RWPE1 (cell line): ENCODE measurements around the gene MTHFR.

Experiments used
- CTCF ChIA-PET: fragments of 350-600 bp; sonication (Branson Sonifier 250); formaldehyde crosslinking; extraction: SDS; loops from one replicate; lab custom pipeline; 2021; lab: Yijun Ruan, JAX
- POLR2A ChIA-PET: fragments of 400-600 bp; formaldehyde crosslinking; extraction: SDS; loops from one replicate; lab custom pipeline; 2020; ENCODE audit warnings: antibody characterized with exemption; ENCODE audit not compliant: low non-redundant PET; lab: Yijun Ruan, JAX
- DNase-seq: peaks from one replicate; pipeline ENCODE4 v3.0.0; 2012; ENCODE audit warnings: low spot score
- H3K27ac ChIP-seq: fragments of 450-650 bp; 2 replicates; pipeline ENCODE4 v1.5.1; 2017
- TF ChIP-seq, protein P1 (sequence below): fragments of 450-650 bp; conservative IDR thresholded peaks from 2 replicates; pipeline ENCODE4 v1.5.1; 2017; ENCODE audit warnings: low read depth, mild to moderate bottlenecking

MTHFR gene

DNA sequence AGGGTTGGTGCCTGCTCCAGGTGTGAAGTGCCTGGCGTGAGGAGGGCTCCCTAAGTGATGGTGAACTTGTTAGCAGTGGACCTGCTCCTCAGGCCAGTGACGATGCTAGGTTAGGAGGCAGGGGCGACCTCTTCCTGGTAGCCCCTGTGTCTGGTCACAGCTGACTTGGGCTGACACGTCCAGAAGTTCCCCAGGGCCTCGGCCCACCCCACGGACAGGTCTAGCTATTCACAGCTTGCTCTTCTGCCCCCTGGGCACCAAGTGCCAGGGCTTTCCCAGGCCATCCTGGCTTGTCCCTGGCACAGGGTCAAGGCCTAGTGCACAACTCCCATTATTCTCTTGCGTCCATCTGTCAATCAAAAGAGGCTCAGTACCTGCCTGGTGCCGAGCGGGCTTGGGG, 54.7 kb downstream of the MTHFR start:
- H3K27ac ChIP-seq = peak overlapping the region; percentile 26
- ChIA-PET CTCF (no interaction called here), POLR2A (no interaction called here)
- TF ChIP-seq, protein P1, sequence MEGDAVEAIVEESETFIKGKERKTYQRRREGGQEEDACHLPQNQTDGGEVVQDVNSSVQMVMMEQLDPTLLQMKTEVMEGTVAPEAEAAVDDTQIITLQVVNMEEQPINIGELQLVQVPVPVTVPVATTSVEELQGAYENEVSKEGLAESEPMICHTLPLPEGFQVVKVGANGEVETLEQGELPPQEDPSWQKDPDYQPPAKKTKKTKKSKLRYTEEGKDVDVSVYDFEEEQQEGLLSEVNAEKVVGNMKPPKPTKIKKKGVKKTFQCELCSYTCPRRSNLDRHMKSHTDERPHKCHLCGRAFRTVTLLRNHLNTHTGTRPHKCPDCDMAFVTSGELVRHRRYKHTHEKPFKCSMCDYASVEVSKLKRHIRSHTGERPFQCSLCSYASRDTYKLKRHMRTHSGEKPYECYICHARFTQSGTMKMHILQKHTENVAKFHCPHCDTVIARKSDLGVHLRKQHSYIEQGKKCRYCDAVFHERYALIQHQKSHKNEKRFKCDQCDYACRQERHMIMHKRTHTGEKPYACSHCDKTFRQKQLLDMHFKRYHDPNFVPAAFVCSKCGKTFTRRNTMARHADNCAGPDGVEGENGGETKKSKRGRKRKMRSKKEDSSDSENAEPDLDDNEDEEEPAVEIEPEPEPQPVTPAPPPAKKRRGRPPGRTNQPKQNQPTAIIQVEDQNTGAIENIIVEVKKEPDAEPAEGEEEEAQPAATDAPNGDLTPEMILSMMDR = no peak
- DNase-seq = no peak

DNA sequence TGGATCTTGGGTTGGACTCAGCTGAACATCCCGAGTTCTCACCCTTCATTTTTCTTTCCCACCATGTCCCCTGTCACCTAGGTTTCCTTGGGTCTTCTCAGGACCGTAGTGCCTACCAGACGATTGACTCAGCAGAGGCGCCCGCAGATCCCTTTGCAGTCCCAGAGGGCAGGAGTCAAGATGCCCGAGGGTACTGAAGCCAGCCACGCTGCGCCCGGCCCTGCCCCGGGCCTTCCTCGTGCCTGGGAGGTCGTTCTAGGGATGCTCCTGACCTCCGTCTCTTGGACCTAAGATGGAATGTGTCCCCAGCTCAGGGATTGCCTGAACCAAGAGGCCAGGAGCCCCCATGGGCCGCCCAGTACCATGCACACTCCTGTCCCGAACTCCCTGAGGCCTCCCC, 55.8 kb downstream of the MTHFR start:
- TF ChIP-seq, protein P1 = no peak
- ChIA-PET CTCF (interaction anchor here (1.0 kb wide), 1 partner anchor 30 kb away, joined by 3 read pairs; no protein-coding TSS in a partner anchor), POLR2A (no interaction called here)
- H3K27ac ChIP-seq = peak overlapping the region; percentile 26; the same call in 1 of the 2 replicates
- no peak for DNase-seq

DNA sequence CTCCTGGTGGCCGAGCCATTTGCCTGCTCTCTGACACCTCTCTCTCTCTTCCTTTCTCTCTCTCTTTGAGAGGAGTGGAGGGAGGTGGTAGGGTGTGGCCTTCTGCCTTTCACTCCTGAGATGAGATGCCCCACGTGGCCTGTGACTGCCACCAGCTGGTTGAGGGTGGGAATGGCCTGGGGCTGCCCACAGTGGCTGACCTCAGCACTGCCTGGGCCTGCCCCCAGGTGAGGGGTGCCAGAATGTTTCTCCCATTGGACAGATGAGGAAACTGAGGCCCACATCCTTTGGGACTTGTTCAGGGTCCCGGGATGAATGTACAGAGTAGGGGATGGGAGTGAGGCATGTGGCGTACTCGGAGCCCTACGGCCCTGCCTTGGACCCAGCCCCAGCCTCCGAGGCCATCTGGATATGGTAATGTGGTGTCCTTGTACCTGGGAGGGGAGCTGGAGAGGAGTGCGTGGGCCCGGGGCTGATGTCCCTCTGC, 56.5 kb downstream of the MTHFR start:
- TF ChIP-seq, protein P1 = peak; percentile 30
- peak; percentile 56 for DNase-seq
- ChIA-PET CTCF (interaction anchor here (1.0 to 1.1 kb wide), 2 partner anchors 22 to 111 kb away, joined by 4 read pairs; no protein-coding TSS in a partner anchor), POLR2A (no interaction called here)
- peak overlapping the region; percentile 9 for H3K27ac ChIP-seq

DNA sequence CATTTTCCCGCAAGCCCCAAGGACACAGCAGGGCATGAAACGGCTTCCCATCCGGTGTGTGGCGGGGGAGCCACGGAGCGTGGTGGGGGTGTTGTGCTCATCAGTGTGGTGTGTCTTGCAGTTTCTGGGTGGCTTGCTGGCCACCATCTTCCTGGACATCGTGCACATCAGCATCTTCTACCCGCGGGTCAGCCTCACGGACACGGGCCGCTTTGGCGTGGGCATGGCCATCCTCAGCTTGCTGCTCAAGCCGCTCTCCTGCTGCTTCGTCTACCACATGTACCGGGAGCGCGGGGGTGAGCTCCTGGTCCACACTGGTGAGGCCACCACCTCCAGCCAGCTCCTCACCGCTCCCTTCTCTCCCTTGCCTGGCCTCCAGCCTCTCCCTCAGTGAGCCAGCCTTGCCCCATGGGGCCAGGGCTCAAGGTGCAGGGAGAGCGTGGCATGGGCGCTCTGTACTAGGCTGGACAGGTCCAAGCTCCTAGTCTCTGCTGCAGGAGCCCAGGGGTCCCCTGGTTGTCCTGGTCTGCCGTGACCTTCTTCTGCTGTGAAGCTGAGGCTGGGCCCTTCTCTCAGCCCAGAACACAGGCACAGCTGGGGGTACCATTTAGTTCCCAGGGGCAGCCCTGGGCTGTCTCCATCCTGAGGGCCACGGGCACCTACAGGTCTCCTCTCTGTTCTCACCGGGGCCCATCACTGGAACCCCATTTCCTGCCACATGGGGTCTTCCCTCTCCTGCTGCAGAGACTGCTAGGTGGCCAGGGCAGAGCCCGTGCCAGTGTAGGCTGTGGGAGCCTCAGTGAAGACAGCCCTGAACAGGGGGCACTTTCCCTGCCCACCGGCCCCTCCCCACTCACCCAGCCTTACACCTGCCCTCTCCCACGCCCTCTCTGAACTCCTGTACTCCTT, 57.2 kb downstream of the MTHFR start:
- TF ChIP-seq, protein P1 = no peak
- CTCF ChIA-PET = interaction anchor here (1.0 to 1.1 kb wide), 2 partner anchors 22 to 111 kb away, joined by 4 read pairs; no protein-coding TSS in a partner anchor
- POLR2A ChIA-PET = no interaction called here
- DNase-seq = no peak
- peak overlapping the region; percentile 9 for H3K27ac ChIP-seq

DNA sequence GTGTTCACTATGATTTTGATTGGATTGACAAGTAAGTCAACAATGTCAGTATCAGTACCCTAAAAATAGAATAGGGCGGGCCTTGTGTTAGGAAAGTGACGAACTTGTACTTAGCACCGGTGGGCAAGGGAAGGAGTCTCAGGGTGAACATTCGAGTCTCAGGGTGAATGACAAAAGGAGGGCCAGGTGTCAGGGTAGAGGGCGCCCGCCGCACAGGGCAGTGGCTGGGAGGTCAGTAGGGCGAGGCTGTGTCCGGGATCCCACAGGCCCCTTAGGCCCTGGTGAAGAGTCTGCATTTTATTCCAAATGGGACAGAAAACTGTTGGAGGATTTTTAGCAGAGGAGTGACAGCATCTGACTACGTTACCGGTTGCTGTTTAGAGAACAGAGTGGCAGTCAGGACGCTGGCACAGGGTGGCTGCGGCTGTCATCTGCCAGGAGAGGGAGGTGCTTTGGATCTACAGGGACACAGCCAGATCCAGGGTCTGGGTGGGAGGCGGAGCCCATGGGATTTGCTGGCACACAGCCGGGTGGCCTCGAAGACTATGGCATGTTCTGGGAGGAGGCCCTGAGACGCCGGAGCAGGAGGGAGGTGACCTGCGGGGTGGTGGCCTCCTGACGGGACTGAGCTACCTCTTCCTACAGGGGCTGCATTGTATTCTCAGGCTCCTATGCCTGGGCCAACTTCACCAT, 58.8 kb downstream of the MTHFR start:
- TF ChIP-seq, protein P1 = no peak
- no peak for DNase-seq
- POLR2A ChIA-PET = no interaction called here
- CTCF ChIA-PET = interaction anchor here (0.7 kb wide), 1 partner anchor 59 kb away, joined by 3 read pairs; no protein-coding TSS in a partner anchor
- H3K27ac ChIP-seq = 0 out of 2 replicates have a peak overlapping the region, but pooled peaks have one; percentile 1

DNA sequence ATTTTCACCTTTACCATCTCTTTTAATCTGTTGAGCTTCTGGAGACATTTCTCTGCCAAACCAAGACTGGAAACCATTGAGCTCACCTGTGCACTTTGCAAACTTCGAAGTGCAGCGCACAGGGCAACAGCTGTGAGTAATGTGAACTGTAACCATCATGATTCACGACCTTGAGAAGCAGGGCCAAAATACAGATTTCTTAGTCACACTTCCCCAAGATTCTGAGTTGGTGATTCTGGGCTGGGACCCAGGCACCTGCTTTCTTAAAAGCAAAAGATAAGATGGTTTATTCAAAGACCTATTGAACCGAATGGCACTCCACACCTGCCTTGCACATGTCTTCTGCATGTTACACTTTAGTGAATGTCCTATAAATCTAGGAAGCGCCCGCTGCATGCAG, 59.7 kb downstream of the MTHFR start:
- TF ChIP-seq, protein P1 = no peak
- POLR2A ChIA-PET = interaction anchor here (0.6 kb wide), 1 partner anchor 57 kb away, joined by 3 read pairs; no protein-coding TSS in a partner anchor
- no peak for DNase-seq
- H3K27ac ChIP-seq = peak overlapping the region; percentile 20; the same call in 1 of the 2 replicates
- CTCF ChIA-PET = no interaction called here
